GM18951 (cell line): ENCODE data around the gene GBE1.

Source experiments
- POLR2A ChIP-seq: IDR thresholded peaks from 4 replicates; pipeline ENCODE4 v1.6.1; 2011; ENCODE audit warnings: mild to moderate bottlenecking; ENCODE audit not compliant: insufficient read length, insufficient read depth; ENCODE audit errors: extremely low read depth
- in situ Hi-C: fragments of 300-500 bp; cut with MboI; formaldehyde crosslinking; loops from one replicate; pipeline ENCODE4 v1.12.0; 2022; ENCODE audit warnings: low sequenced_read_pairs, mixed read lengths, inconsistent platforms; ENCODE audit not compliant: unreplicated experiment

Gene GBE1

DNA sequence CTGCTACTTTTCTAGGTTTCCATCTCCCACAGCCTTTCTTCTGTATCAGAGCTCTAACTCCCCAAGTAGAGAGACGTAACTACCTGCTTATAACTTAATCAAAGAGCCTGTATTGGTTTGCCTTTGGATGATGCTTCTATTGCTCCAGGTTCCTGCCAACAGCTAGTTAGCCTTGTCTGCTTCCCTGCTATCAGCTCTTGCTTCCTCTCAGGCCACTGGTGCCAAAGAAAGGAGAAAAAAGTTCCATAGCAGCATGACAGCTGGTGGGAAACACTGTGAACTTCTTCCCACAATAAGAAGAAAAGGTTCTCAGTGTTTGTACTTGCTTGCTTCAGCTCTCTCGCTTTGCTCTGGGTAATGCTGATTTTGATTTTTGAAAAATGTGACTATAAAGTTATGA lies 206.6 kb downstream of the GBE1 start:
- TF ChIP-seq POLR2A, result no peak
- in situ Hi-C loops, result no loop called here

DNA sequence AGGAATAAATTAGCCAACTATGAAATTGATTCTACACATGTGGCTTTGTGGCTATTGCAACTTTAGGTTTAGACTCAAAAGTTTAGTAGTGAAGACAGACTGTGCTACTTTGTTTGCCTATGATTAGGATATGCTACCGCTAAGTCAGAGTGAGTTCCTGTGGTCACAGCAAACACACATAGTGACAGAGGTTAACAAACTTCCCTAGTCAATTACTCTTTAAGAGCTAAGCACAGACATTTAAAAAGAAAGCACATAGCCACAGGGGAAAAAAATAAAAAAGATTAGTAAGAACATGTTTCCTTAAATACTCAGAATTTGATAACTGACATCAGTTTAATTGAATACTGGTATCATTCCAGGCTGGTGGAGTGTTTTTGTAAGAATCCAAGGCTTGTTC lies 207.1 kb downstream of the GBE1 start:
- in situ Hi-C loops, result no loop called here
- TF ChIP-seq POLR2A, result no peak

DNA sequence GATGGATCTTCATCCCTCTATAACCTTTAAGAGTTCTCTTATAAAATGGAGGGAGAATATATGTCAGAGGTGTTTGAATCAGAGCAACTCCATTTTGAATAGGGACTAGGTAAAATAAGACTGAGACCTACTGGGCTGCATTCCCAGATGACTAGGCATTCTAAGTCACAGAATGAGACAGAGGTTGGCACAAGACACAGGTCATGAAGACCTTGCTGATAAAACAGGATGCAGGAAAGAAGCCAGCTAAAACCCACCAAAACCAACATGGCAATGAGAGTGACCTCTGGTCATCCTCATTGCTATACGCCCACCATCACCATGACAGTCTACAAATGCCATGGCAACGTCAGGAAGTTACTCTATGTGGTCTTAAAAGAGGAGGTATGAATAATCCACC lies 211.0 kb downstream of the GBE1 start:
- no peak for TF ChIP-seq POLR2A
- in situ Hi-C loops, result no loop called here

DNA sequence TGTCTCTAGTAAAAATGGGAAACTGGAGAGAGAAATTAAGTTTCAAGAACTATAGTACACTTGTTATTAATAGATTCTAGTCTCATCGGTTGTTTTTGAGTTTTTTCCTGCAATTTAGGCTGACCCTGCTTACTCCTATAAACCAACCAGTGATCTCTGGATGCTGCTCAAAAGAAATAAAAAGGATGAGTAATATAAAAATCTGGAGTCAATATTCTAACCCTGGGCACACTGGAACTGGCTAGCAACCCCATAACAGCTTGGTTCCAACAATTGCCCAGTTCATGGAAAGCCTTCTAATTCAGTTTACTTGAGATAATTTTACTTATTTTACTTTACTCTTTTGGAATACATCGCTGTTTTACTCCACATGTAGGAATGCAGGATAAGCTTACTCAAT lies 211.6 kb downstream of the GBE1 start:
- in situ Hi-C loops, result no loop called here
- TF ChIP-seq POLR2A, result no peak

DNA sequence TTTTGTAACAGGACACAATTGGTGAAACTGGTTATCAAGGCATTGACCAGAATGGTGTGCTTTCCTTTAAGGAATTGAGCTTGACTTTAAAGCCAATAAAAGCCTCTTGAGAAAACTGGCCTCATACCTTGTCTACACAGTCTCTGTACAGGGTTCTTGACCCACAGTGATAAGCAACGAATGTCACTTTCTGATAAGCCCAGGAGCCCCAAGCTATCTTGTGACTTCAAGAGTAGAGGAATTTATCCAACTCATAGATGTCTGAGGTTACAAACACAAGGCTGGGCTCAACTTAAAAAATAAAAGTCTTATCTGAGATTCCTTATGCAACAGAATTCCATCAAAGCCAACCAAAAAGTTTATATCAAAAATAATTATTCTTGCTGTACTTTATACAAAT lies 212.1 kb downstream of the GBE1 start:
- in situ Hi-C loops, result no loop called here
- no peak for TF ChIP-seq POLR2A

DNA sequence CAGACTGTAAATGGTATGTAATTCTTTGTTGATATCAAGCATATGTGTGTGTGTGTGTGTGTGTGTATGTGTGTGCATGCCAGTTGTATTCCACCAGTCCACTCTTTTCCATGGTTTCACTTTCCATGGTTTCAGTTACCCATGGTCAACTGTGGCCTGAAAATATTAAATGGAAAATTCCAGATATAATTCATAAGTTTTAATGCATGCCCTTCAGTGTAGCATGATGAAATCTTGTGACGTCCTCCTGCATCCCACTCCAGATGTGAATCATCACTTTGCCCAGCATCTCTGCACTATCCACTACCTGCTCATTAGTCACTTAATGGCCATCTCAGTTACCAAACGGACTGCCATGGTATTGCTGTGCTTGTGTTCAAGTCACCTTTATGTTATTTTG lies 215.9 kb downstream of the GBE1 start:
- TF ChIP-seq POLR2A, result no peak
- in situ Hi-C loops, result no loop called here

DNA sequence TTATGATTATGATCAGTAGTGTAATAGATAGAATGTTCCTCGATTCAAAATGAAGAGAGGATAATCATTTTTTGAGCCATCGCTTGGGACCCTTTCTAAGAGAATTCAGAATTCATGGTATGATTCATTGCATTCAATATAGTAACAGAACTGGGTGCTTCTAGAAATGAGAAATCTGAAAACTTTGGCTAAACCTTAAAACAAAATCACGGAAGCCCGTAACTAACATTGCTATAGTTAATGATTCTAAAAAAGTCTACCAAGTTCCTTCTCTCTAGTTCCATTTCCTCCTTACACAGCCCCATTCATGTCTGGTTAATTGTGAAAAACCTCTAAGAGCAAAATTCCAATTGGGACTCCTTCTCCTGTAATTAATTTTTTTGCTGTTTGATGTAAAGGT lies 217.1 kb downstream of the GBE1 start:
- in situ Hi-C loops, result no loop called here
- no peak for TF ChIP-seq POLR2A

DNA sequence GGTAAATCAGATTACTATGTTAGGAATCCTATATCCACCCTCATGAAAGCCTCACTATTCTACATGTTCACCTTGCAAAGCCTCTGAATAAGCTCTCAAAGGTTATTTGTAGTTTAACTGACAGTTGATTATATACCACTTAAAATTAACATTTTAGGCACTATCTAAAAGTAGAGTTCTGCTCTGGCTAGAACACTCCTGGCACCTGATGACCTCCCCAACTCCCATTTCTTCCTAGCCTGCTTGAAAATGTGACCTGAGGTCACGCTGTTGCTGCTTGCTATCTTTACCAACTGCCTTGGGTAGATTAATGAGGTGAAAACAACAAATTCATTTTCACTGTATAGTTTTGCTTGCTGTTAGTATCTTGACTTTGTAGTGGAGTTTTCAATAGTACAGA lies 220.7 kb downstream of the GBE1 start:
- TF ChIP-seq POLR2A, result no peak

DNA sequence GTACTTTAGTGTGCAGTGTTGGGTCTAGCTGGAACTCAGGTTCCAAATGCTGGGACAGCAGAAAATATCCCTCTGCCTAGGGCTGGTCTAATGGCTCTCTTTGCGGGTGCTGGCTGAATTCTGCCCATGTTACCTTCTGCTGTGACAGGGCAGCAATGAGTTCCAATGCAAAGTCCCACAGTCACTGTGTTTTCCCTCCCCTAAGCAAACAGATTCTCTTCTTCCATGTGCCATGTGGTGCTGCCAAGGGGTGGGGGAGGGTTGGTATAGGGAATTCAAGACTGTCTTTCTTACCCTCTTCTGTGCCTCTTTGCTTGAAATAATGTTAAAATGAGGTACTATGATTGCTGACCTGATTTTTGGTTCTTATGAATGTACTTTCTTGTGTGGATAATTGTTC lies 229.6 kb downstream of the GBE1 start:
- in situ Hi-C loops, result no loop called here
- TF ChIP-seq POLR2A, result no peak

More for the DNA sequence above, 220.7 kb downstream of the GBE1 start:
- in situ Hi-C loops, result no loop called here

DNA sequence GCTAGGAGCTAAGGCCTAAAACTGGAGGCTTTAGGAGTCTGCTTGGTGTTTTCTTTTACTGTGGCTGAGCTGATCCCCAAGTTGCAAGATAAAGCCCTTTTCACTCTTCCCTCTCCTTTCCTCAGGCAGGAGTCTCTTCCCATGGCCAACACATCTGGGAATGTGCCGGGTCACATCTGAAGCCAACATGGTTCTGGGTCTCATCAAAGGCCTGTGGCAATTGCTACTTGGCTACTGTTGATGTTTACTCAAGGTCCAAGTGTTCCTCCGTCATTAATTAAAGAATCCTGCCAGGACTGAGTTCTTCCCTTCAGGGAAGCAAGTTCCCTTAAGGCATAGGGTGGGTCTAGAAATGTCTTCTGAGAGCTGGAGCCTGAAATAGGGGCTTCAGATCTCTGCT lies 230.2 kb downstream of the GBE1 start:
- in situ Hi-C loops, result no loop called here
- TF ChIP-seq POLR2A, result no peak

DNA sequence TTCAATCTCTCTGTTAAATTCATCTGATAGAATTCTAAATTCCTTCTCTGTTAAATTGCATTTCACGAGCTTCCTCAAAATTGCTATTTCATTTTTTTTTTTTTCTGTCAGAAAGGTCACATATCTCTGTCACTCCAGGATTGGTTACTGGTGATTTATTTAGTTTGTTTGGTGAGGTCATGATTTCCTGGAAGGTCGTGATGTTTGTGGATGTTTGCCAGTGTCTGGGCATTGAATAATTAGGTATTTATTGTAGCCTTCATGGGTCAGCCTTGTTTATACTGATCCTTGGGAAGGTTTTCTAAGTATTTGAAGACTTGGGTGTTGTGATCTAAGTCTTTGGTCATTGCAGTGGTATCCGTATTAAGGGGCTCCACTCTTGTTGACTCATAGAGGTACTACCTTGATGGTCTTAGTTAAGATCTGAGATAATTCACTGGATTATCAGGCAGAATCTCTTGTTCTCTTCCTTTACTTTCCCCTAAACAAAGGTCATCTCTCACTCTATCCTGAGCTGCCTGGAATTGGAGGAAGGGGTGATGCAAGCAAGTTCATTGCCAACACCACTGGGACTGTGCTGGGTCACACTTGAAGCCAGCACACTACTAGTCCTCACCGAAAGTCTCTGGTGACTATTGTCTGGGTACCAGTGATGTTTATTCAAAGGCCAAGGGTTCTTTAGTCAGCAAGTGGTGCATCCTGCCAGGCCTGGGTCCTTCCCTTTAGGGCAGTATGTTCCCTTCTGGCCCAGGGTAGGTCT lies 231.1 kb downstream of the GBE1 start:
- TF ChIP-seq POLR2A, result no peak
- in situ Hi-C loops, result no loop called here

DNA sequence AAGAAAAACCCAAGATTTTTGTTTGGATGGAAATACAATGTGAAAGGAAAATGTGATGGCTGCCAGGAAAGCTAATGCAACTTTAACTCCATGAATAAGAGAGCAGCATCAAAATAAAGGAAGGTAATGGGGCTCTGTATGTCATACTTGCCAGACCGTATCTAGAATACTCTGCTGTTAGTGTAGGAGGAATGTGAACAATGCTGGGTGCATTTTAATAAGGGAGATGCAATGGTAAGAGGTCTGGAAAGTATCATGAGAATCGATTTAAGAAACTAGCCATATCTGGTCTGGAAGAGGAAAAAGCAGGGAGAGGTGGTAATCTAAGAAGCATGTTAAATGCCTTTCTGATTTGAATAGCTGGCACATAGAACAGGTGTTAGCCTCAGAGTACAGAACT lies 239.6 kb downstream of the GBE1 start:
- in situ Hi-C loops, result no loop called here

DNA sequence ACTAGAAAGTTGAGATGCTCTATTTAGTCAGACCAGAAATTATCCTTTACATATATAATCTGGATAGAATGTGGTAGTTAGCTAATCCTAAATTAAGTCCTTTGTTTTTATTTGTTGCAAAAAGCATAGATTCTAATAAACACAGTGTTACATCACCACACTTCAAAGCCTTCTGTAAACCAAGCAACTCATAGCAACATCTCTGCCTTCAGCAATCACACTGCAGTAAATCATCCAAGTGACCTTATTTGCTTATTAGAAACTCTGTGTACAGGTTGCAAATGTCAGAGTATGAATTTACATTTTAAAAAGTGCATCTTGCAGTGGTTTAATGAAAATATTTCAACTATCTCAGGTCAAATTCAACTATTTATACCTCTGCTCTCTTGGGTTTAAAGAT lies 242.5 kb downstream of the GBE1 start:
- no peak for TF ChIP-seq POLR2A
- in situ Hi-C loops, result no loop called here

More for the DNA sequence above, 239.6 kb downstream of the GBE1 start:
- no peak for TF ChIP-seq POLR2A

DNA sequence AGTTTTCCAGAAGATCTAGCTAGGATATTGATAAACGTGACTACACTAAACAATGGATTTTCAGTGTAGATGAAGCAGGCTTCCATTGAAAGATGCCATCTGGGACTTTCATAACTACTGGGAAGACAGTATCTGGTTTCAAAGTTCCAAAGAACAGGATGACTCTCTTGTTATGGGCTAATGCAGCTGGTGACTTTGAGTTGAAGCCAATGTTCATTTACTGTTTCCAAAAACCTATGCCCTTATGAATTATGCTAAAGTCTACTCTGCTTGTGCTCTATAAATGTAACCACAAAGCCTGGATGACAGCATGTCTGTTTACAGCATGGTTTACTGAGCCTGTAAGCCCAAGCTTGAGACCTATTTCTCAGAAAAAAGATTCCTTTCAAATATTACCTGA lies 245.4 kb downstream of the GBE1 start:
- no peak for TF ChIP-seq POLR2A
- in situ Hi-C loops, result no loop called here

DNA sequence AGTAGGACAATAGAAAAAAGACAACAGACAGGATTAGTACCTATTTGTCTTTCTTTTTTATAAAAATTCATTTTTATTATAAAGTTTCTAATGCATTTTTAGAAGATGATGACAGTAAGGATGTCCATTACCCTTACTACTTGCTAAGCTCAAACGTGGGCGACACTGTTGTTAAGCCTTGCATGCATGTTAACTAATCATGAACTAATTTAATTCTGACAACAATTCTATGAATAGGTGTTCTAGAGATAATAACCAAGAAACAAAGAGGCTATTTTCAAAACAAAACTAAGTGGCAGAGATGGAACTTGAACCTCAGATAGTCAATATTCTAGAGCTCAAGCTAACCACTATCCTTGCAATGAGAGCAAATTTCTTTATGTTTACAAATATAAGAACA lies 247.9 kb downstream of the GBE1 start:
- in situ Hi-C loops, result no loop called here
- TF ChIP-seq POLR2A, result no peak
